Measurements from ENCODE around the gene TBATA.

DNA sequence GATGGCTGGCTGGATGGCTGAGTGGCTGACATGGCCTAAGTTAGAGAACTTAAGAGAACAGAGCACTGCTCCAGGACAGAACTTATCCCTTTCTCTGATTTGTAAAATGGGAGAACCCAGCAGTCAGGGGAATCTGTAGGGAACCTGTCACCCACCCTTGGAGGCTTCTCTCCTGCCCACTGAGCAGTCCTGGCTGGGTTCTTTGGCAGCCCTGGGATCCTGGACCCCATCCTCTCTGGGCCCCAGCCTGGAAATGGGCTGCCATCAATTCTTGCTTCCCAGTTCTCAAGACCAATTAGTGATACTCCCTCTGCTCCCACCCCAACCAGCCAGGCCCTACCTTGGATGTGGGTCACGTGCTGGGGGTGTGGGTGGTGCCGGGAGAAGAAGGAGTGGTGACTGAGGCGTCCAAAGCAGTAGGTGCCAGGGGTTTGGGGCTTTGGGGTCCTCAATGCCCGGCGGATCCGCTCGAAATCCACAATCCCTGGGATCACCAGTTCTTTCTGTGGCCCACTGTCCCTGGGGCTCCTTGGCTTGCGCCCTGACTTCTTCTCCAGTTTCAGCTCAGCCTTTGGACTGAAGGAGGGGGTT, 3.6 kb downstream of the TBATA start:
- no peak for TF ChIP-seq JUND (IDR thresholded peaks at IDR 0.05)
- TF ChIP-seq CTCF (IDR thresholded peaks at IDR 0.05; ENCODE audit: low read depth, low read length, missing input control): no peak
- TF ChIP-seq, protein P1, sequence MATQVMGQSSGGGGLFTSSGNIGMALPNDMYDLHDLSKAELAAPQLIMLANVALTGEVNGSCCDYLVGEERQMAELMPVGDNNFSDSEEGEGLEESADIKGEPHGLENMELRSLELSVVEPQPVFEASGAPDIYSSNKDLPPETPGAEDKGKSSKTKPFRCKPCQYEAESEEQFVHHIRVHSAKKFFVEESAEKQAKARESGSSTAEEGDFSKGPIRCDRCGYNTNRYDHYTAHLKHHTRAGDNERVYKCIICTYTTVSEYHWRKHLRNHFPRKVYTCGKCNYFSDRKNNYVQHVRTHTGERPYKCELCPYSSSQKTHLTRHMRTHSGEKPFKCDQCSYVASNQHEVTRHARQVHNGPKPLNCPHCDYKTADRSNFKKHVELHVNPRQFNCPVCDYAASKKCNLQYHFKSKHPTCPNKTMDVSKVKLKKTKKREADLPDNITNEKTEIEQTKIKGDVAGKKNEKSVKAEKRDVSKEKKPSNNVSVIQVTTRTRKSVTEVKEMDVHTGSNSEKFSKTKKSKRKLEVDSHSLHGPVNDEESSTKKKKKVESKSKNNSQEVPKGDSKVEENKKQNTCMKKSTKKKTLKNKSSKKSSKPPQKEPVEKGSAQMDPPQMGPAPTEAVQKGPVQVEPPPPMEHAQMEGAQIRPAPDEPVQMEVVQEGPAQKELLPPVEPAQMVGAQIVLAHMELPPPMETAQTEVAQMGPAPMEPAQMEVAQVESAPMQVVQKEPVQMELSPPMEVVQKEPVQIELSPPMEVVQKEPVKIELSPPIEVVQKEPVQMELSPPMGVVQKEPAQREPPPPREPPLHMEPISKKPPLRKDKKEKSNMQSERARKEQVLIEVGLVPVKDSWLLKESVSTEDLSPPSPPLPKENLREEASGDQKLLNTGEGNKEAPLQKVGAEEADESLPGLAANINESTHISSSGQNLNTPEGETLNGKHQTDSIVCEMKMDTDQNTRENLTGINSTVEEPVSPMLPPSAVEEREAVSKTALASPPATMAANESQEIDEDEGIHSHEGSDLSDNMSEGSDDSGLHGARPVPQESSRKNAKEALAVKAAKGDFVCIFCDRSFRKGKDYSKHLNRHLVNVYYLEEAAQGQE (IDR thresholded peaks at IDR 0.05): no peak
- TF ChIP-seq SP1 (IDR thresholded peaks at IDR 0.05): no peak
- no peak for TF ChIP-seq YY1 (IDR thresholded peaks at IDR 0.05)
- TF ChIP-seq MAX (IDR thresholded peaks at IDR 0.05): no peak
- TF ChIP-seq EGR1 (IDR thresholded peaks at IDR 0.05; ENCODE audit: low read depth in 2 of 2): no peak
- TF ChIP-seq, protein P2, sequence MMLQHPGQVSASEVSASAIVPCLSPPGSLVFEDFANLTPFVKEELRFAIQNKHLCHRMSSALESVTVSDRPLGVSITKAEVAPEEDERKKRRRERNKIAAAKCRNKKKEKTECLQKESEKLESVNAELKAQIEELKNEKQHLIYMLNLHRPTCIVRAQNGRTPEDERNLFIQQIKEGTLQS (IDR thresholded peaks at IDR 0.05): no peak
- TF ChIP-seq ZBTB33 (IDR thresholded peaks at IDR 0.05): no peak
- TF ChIP-seq TAF1 (conservative IDR thresholded peaks at IDR 0.05): no peak

Measured in liver (tissue), 3 donors.